ENCODE measurements around the gene MAMDC2.

DNA sequence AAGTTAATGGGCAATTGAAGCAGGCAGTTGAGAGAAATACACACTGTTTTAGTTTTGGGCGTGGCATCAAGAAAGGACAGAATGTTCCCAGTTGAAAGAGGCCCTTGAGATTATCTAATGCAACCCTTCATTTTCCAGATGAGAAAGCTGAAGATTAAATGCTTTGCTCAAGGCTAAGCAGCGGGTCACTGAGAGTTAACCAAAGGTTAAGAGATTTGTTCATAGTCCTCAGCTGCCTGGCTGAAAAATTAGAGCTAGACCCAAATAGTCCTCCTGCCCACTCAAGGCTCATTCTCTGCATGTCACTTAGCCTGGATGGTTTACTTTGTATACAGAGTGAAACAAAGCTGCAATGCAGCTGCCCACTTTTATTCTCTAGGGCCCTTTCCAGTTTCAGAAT is 46.7 kb upstream of the MAMDC2 start:
- TF ChIP-seq, protein P1, sequence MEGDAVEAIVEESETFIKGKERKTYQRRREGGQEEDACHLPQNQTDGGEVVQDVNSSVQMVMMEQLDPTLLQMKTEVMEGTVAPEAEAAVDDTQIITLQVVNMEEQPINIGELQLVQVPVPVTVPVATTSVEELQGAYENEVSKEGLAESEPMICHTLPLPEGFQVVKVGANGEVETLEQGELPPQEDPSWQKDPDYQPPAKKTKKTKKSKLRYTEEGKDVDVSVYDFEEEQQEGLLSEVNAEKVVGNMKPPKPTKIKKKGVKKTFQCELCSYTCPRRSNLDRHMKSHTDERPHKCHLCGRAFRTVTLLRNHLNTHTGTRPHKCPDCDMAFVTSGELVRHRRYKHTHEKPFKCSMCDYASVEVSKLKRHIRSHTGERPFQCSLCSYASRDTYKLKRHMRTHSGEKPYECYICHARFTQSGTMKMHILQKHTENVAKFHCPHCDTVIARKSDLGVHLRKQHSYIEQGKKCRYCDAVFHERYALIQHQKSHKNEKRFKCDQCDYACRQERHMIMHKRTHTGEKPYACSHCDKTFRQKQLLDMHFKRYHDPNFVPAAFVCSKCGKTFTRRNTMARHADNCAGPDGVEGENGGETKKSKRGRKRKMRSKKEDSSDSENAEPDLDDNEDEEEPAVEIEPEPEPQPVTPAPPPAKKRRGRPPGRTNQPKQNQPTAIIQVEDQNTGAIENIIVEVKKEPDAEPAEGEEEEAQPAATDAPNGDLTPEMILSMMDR (IDR thresholded peaks at IDR 0.05; ENCODE audit: control extremely low read depth in 1 of 3, insufficient read depth in 1 of 3, low read depth in 1 of 3, low read length in 3 of 3), result no peak
- TF ChIP-seq TAF1 (IDR thresholded peaks at IDR 0.05; ENCODE audit: low read depth, low read length) (no peak), RAD21 (IDR thresholded peaks at IDR 0.05 in 1 of 2, conservative IDR thresholded peaks at IDR 0.05 in 1 of 2; ENCODE audit: low read depth in 2 of 2, low read length in 2 of 2) (no peak), POLR2AphosphoS5 (IDR thresholded peaks at IDR 0.05; ENCODE audit: low read depth, low read length) (no peak), MAFK (IDR thresholded peaks at IDR 0.05; ENCODE audit: low read depth, low read length) (no peak), SIRT6 (IDR thresholded peaks at IDR 0.05; ENCODE audit: low read length) (no peak)

Data from H1 (cell line).